Measurements from ENCODE around the gene XRCC5.

DNA sequence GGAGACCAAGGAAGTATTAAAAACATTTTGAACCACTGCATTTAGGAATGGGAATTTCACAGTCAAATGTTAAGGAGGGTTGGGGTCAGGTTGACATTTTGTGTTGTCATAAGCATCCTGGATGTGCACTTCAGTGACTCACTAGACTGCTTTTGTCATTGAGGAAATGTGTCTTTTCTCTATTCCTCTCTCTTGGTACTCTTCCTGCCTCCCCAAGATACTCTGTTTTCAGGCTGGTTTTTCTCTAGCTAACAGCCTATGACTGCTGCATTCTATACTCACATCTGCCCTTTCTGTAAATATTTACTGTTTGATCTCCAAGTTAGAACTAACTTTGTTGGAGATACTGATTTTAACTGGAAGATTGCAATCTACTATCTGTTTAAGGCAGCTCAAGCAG is 23.4 kb downstream of the XRCC5 start:
- TF ChIP-seq CTCF (IDR thresholded peaks at IDR 0.05) (no peak), ZFX (IDR thresholded peaks at IDR 0.05; ENCODE audit: borderline replicate concordance) (no peak)
